Astrocyte (in vitro differentiated cells and primary cell): ENCODE measurements around the gene EHD1. TPM values are rescaled to one million over a fixed set of nuclear protein-coding genes. Genes with fewer than 3 reads are reported as not detected.

Experiments
- DNase-seq: peaks from one replicate; pipeline ENCODE4 v3.0.0-alpha.2; 2010; ENCODE audit warnings: low read depth
- FAIRE-seq: peaks from 2 replicates; lab custom pipeline; 2011; peaks lifted over from hg19 to GRCh38; lab: Jason Lieb, UNC
- H2AFZ ChIP-seq: 2 replicates; pipeline ENCODE4 v1.6.0; 2012; ENCODE audit warnings: low read depth, low read length, inconsistent platforms
- H3K27ac ChIP-seq: 2 replicates; pipeline ENCODE4 v1.5.1; 2011; ENCODE audit warnings: low read depth, low read length, inconsistent platforms
- H3K27me3 ChIP-seq: 2 replicates; pipeline ENCODE4 v1.6.0; 2011; ENCODE audit warnings: low read length, inconsistent platforms; ENCODE audit not compliant: insufficient read depth
- H3K36me3 ChIP-seq: 2 replicates; pipeline ENCODE4 v1.5.1; 2011; ENCODE audit warnings: low read length, inconsistent platforms; ENCODE audit not compliant: insufficient read depth
- H3K4me1 ChIP-seq: 2 replicates; pipeline ENCODE4 v1.5.1; 2011; ENCODE audit warnings: low read length, inconsistent platforms; ENCODE audit not compliant: insufficient read depth
- H3K4me2 ChIP-seq: 2 replicates; pipeline ENCODE4 v1.6.0; 2012; ENCODE audit warnings: low read length, inconsistent platforms
- H3K4me3 ChIP-seq: 2 replicates; pipeline ENCODE4 v1.5.1; 2011; ENCODE audit warnings: low read depth, mild to moderate bottlenecking, low read length, inconsistent platforms; ENCODE audit not compliant: insufficient read depth
- H3K79me2 ChIP-seq: 2 replicates; pipeline ENCODE4 v1.6.0; 2012; ENCODE audit warnings: mild to moderate bottlenecking, low read length, inconsistent platforms; ENCODE audit not compliant: insufficient read depth
- H3K9ac ChIP-seq: 2 replicates; pipeline ENCODE4 v1.6.0; 2012; ENCODE audit warnings: mild to moderate bottlenecking, low read length, inconsistent platforms
- H3K9me3 ChIP-seq: 2 replicates; pipeline ENCODE4 v1.5.1; 2012; ENCODE audit warnings: low read depth, mild to moderate bottlenecking, low read length, inconsistent platforms; ENCODE audit not compliant: insufficient read depth
- H4K20me1 ChIP-seq: 2 replicates; pipeline ENCODE4 v1.6.0; 2012; ENCODE audit warnings: low read length, inconsistent platforms; ENCODE audit not compliant: insufficient read depth
- H3K27ac Mint-ChIP-seq: one replicate; pipeline ENCODE4 v1.8.0; 2021; ENCODE audit warnings: mild to moderate bottlenecking, mixed read lengths; ENCODE audit not compliant: unreplicated experiment
- H3K27me3 Mint-ChIP-seq: one replicate; pipeline ENCODE4 v1.8.0; 2021; ENCODE audit warnings: low read depth, mixed read lengths; ENCODE audit not compliant: unreplicated experiment
- H3K36me3 Mint-ChIP-seq: one replicate; pipeline ENCODE4 v1.8.0; 2021; ENCODE audit warnings: low read depth, mixed read lengths; ENCODE audit not compliant: unreplicated experiment
- H3K4me1 Mint-ChIP-seq: one replicate; pipeline ENCODE4 v1.8.0; 2021; ENCODE audit warnings: low read depth, mixed read lengths; ENCODE audit not compliant: unreplicated experiment
- H3K4me3 Mint-ChIP-seq: one replicate; pipeline ENCODE4 v1.8.0; 2021; ENCODE audit warnings: mild to moderate bottlenecking, moderate library complexity, mixed read lengths; ENCODE audit not compliant: unreplicated experiment
- H3K9me3 Mint-ChIP-seq: one replicate; pipeline ENCODE4 v1.8.0; 2021; ENCODE audit warnings: mild to moderate bottlenecking, mixed read lengths; ENCODE audit not compliant: unreplicated experiment
- CTCF ChIP-seq: IDR thresholded peaks from 2 replicates; pipeline ENCODE4 v1.5.1; 2011; ENCODE audit warnings: low read depth, mild to moderate bottlenecking, inconsistent platforms, low read length, moderate library complexity; ENCODE audit not compliant: insufficient read depth
- EZH2 ChIP-seq: IDR thresholded peaks from 2 replicates; pipeline ENCODE4 v1.6.1; 2012; ENCODE audit warnings: mild to moderate bottlenecking, low read length, inconsistent platforms; ENCODE audit not compliant: insufficient read depth
- total RNA-seq: library from RNA; stranded (reverse); gene quantifications from 2 replicates; pipeline ENCODE4 v1.2.1, GENCODE V29; 2021

EHD1 gene
- total RNA-seq, 1 donor from 2014 or later, result 201 TPM

- Histone ChIP-seq H3K27ac (no peak overlapping the region), H3K79me2 (no peaks in the 10 kb centered on the region), H2AFZ (no peak overlapping the region), H3K36me3 (no peaks in the 10 kb centered on the region), H3K9ac (no peak overlapping the region), H4K20me1 (no peaks in the 10 kb centered on the region), H3K4me1 (peaks cover 6% of the 10 kb centered on the region), H3K9me3 (no peaks in the 10 kb centered on the region), H3K4me3 (no peak overlapping the region), H3K4me2 (no peak overlapping the region), H3K27me3 (no peaks in the 10 kb centered on the region)
- Mint-ChIP-seq H3K27me3 (peaks cover 5% of the 10 kb centered on the region), H3K36me3 (no peaks in the 10 kb centered on the region), H3K4me3 (no peak overlapping the region), H3K4me1 (no peaks in the 10 kb centered on the region), H3K27ac (no peak overlapping the region), H3K9me3 (no peaks in the 10 kb centered on the region)
- TF ChIP-seq EZH2 (no peak), CTCF (no peak)
- DNase-seq (no peak), FAIRE-seq (no peak)
Measured at GRCh38 chr11:64833509-64833908, 44.9 kb downstream of the EHD1 start.

- H3K27ac ChIP-seq, result no peak overlapping the region
- no peak overlapping the region for H3K4me2 ChIP-seq
- H4K20me1 ChIP-seq, result no peaks in the 10 kb centered on the region
- Mint-ChIP-seq H3K4me3 (no peak overlapping the region), H3K4me1 (no peaks in the 10 kb centered on the region), H3K27ac (no peak overlapping the region), H3K36me3 (no peaks in the 10 kb centered on the region), H3K9me3 (no peaks in the 10 kb centered on the region), H3K27me3 (peaks cover 5% of the 10 kb centered on the region)
- no peak overlapping the region for H2AFZ ChIP-seq
- TF ChIP-seq EZH2, result no peak
- TF ChIP-seq CTCF, result no peak
- H3K4me1 ChIP-seq, result peaks cover 6% of the 10 kb centered on the region
- FAIRE-seq (no peak), DNase-seq (no peak)
- H3K9me3 ChIP-seq, result no peaks in the 10 kb centered on the region
- no peaks in the 10 kb centered on the region for H3K27me3 ChIP-seq
- H3K9ac ChIP-seq, result no peak overlapping the region
- H3K79me2 ChIP-seq, result no peaks in the 10 kb centered on the region
- no peaks in the 10 kb centered on the region for H3K36me3 ChIP-seq
- no peak overlapping the region for H3K4me3 ChIP-seq
Measured at GRCh38 chr11:64833198-64833502, 45.3 kb downstream of the EHD1 start.

GRCh38 chr11:64832467-64833197 is 45.8 kb downstream of the EHD1 start:
- H3K27me3 Mint-ChIP-seq, result peaks cover 5% of the 10 kb centered on the region
- no peaks in the 10 kb centered on the region for H3K36me3 Mint-ChIP-seq

More at GRCh38 chr11:64832467-64833197, 45.8 kb downstream of the EHD1 start:
- Histone ChIP-seq H3K27me3 (no peaks in the 10 kb centered on the region), H3K36me3 (no peaks in the 10 kb centered on the region), H3K4me1 (peaks cover 6% of the 10 kb centered on the region), H2AFZ (no peak overlapping the region), H3K79me2 (no peaks in the 10 kb centered on the region), H3K4me2 (no peak overlapping the region), H3K4me3 (no peak overlapping the region), H3K27ac (no peak overlapping the region), H3K9me3 (no peaks in the 10 kb centered on the region), H4K20me1 (no peaks in the 10 kb centered on the region), H3K9ac (no peak overlapping the region)
- FAIRE-seq, result no peak
- DNase-seq, result no peak
- Mint-ChIP-seq H3K9me3 (no peaks in the 10 kb centered on the region), H3K4me1 (no peaks in the 10 kb centered on the region), H3K27ac (no peak overlapping the region), H3K4me3 (no peak overlapping the region)
- TF ChIP-seq EZH2, result no peak
- no peak for TF ChIP-seq CTCF
